NCI-H345 treated with DMSO at 0.1 percent for 48 hours (cell line): ENCODE data around the gene NEURL1B.
"Not testable (repeated sequence)": the region's sequence is repeated elsewhere in the genome, so short reads cannot be mapped to it uniquely, and the experiment has no call there.

Experiments used
- DNase-seq: peaks from one replicate; lab custom pipeline; 2025; ENCODE audit not compliant: unreplicated experiment; lab: John Stamatoyannopoulos, UW

NEURL1B gene

DNA sequence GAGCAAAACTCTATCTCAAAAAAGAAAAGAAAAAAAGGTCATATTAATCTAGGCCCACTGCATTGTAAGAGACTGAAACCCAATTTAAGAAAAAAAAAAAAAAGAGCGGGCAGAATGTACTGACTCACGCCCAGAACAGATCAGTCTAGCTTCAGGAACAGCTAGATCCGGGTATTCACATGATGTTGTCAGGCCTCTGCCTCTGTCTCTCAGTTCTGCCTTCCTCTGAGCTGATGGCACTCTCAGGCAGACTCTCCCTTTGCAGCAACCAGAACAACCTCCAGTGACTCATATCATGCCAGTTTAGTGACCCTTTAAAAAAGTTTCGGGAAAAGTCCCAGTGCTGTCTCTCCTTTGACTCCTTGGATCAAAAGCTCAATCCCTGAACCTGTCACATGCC, 53.0 kb downstream of the NEURL1B start:
- no peak for DNase-seq

DNA sequence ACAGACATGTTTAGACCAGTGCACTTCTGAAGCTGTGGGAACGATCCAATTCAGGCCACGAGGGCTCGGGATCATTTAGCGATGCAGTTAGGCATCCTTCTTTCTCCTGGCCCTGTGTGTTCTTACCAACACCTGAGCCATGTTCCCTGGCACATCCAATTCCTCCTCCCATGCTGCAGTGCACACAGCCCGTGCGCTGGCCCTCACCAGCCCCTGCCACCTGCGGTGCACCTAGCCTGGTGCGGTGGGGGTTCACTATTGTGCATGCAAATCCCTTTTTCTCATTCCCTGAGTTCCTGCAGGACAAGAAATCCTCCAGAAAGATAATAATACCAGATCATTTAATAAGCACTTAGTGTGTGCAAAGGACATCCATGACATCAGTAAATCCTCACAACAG, 53.5 kb downstream of the NEURL1B start:
- DNase-seq: no peak

DNA sequence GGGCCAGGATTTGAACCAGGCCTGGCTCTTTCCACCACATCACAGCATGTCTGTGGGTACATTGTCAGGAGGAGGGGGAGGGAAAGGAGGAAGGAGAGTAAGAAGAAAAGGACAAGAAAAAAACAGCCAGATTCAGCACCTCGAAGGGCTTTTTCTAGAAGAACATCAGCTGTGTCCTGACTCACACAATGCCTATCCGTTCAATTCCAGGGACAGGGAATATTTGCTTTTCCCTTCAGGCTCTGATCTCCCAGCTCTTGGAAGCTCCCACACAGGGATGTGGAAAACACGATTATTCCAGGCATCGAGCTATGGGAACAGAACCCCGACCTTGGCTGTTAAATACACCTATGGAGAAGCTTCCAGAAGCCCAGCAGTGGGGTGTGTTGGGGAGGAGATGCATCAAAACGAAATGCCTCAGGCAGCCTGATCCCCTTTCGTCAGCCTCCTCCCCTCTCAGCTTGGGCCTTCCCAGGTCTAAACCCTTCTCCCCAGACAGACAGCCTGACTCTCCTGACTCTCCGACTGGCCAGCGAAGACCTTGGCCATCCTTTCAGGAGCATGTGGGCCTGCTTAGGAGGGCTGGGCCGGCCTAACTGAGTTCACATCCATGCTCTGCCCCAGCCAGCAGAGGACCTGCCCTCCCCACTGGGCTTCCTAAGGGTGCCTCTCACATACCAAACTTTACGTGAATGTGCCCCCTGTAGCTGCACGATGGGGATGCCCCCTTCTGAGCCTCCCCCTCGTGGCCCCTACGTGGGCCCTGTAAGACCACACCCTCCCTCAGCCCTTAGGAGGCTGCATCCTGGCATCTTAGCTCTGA, 54.4 kb downstream of the NEURL1B start:
- DNase-seq: no peak

DNA sequence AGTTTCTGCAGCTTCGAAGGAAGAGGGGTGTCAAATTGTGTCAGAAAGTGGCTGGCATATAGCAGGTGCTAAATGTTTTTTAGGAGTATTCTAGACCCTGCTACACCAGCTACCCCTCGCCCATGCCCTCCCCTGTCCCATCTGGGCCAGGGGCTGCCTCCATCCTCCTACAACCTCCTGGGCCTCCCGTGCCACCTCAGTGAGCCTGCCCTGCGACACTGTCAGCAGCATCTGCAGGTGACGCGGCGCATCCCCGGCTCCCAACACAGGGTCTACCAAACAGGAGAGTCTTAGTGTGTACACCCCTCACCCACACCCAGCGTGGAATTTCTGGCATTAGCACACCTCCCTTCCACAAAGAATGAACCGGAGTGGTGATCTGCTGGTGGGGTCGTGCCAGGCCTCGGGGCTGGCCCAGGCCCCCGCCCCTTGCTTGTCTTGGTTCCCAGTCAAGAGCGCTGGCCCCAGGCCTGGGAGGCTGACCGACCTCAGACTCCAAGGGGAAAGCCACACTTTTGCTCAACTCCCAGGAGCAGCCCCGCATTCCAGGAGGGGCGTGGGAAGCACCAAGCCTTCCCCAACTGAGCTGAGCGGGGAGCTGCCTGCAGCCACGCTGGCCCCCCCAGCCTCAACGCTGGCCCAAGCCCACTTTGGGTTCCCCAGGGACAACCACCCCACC, 55.2 kb downstream of the NEURL1B start:
- DNase-seq: no peak

DNA sequence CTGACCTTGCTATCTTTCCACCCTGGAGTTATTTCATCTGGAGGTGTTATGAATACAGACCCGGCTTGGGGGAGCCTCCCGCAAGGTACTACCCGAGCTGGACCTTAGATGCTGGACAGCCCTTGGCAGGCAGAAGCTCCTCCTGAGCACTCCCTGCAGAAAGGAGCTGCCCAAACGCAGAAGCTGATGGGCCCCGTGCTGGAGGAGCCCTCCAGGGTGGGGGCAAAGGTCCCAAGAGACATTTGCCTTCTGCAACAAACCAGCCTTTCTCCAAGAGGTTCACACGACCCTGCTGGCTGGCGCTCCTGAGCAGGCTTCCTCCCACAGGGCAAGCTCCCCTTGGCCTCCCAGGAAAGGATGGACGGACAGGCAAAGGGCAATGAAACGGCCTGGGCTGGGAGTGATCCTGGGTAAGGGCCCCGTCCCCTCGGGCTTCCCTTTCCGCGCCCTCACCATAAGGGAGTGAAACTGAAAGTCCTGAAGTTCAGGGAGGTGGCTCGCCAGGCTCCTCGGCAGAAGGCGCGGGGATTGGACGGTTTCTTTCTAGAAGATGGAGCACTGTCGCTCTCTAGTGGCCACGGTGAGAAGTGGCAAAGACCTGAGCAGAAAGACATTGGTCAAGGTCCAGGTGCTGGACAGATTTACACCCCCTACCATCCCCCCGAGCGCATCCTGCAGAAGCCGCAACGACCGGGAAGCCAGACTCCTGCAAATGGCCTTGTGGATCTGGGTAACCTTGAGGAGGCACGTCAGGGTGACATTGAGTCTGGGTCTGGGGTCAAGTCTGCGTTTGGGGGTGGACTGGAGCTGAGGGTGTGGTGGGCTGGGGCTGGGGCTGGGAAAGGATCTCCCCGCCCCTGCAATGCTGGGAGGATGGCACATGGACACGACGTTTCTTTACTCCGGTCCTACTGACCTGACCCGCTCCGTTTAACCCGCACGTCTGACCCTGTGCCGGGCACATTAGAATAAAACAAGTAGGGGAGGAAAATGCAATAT, 56.4 kb downstream of the NEURL1B start:
- peak; percentile 90 for DNase-seq

DNA sequence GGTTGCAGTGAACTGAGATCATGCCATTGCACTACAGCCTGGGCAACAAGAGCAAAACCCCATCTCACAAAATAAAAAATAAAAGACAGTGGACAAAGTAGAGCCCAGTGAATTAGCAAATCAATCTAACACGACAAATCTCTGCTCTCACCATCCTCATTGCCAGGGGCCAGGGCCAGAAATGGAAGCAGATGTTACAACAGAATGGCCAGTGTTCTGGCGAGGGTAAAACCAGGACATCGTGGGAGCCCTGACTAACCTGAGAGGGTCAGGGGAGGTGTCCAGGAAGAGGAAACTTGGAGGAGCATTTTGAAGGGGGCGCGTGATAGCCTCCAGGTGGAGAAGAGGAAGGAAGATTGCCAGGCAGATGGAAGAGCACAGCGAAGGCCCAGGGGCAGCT, 58.4 kb downstream of the NEURL1B start:
- DNase-seq: no peak

DNA sequence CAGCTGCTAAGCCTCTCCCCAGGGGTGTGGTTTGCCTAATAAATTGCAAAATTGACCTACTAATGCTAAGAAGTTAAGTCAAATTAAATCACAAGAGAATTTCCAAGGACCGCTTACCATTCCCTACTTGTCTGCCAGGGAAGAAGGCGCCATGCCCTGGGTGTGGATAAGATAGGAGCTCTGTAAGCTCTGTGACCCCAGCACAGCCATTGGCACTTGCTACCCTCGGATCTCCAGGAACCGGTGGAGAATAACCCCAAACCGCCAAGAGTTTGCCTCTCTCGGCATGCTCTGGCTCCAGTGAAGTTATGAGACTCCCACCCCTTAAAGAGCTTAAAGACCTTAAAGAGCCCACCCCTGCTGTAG, 58.9 kb downstream of the NEURL1B start:
- DNase-seq: no peak

DNA sequence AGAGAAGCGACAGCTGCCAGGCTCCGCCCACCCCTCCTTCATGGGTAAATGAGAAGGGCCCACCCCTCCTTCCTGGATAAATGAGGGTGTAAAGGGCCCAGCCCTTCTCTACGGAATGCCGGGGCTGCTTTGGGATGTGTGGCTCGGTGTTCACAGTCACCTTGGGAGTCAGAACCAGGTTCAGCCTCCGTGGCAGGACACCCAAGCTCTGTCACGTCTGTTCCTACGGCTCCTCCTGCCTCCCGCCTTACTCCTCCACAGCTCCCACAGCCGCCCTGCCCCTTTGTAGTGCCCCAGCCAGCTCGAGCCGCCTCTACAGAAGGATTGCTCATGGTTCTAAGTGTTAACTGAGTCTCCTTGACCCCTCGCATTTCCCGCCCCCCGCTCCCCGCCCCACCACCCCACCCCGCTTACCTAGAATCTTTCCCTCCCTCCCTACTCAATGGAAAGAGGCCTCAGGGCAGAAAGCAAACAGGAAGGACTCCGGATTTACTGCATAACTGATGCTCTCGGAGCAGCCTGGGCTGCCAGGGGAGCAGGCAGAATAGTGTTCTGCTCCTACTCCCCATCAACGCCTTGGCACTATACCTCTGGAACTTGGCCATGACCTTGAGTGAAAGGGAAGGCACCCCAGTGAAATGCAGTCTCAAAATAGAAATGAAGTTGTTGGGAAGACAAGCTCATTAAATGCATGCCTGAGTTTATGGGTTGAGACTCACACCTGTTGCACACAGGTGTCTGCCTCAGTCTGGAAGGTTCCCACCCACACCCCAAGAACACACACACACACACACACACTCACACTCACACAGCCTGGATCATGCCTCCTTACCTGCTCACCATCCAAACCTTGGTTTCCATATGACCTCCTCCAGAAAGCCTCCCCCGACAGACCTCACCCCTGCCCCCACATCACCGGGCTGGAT, 59.6 kb downstream of the NEURL1B start:
- no peak for DNase-seq

DNA sequence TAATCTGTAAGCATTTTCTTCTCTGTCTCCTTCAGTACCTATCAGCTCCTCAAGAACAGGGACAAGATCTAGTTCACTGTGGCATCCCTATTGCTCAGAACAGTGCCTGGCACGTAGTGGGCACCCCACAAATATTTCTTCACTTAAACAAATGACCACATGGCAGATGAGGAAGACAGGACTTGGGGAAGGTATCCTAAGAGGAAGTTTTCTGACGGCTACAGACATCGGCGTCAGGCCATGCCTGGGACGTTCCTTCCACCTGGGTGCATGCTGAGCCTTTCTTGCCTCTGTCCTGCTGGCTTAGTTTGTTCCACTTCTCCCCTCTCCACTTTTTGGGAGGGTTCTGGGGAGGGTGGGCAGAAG, 60.2 kb downstream of the NEURL1B start:
- no peak for DNase-seq

DNA sequence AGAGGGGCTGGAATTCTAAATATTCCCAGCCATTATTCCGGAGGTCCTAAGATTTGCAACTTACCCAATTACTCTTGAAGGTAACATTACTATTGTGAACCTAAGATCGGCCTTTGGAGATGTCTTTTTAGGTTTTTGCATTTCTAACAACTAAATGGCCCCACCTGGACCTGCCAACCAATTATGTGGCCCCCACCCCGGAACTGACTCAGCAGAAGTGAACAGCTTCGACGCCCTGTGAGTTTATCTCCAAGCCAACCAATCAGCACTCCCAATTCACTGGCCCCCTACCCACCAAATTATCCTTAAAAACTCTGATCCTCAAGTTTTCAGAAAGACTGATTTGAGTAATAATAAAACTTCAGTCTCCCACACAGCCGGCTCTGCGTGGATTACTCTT, 62.9 kb downstream of the NEURL1B start:
- no peak for DNase-seq

DNA sequence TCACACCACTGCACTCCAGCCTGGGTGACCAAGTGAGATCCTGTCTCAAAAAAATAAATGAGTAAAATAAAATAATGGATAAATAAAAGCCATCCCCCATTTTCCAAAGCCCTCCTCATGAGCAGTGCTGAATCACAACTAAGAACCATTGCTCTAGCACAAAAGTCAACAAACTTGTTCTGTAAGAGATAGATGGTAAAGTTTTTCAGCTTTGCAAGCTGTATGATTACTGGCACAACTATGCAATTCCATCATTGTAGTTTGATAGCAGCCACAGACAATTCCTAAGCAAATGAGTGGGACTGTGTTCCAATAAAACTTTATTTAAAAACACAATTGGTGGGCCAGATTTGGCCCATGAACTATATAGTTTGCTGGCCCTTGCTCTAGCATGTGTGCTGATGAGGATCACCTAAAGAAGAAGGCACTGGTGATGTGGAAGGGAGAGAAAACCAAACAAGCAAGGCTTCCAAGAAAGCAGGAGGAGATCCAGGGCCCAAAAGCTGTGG, 64.6 kb downstream of the NEURL1B start:
- DNase-seq: no peak

DNA sequence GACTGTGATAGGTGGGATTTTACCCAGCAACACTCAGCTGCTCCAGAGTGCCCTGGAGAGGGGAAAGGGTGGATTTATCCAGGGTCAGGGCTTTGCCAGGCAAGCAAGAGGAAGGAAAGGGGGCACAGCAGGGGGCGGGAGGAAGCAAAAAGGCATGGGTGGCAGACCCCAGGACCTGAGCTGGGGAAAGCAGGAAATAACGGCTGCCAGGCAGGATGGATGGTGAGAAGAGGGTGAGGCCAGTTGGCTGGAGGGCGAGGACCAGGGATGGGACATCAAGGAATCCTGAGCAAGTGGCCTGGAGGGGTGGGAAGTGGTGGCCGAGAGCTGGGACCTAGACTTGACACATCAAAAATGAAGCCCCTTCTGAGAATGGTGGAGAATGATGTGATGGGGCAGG, 65.7 kb downstream of the NEURL1B start:
- no peak for DNase-seq

DNA sequence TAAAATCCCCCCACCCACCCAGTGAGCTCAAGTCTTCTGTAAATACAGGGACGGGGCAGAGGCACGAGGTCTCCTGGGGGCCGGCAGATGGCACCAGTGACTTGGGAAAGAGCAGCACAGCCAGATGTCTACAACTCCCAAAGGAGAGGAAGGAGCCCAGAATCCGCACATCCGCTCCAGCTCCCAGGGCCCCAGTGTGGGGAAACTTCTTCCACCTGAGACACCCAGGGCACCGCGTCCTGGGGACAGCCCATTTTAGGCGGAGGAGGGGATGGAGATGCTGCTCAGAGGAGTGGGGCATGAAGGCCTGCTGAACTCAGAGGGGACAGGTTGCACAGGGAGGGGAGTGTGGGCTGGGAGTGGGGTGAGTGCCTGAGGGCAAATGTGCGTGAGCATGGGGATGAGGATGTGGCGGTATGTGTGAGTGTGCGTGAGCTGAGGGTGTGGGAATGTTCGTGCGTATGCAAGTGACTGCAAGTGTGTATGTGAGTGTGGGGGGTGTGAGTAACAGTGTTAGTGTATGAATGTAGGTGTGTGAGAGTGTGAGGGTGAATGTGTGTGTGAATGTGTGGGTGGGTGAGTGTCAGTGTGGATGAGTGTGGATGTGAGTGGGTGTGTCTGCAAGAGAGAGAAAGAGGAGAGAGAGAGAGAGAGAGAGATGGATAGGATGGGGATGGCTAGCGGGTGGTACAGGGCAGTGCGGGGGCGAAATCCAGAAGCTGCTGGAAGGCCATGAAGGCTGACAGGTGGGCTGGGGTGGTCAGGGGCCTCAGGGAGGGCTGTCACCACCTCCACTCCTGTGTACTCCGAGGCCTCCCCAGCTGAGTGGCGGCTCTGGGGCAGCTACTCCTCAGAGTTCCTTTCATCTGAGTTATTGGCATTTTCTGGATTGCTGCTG, 66.5 kb downstream of the NEURL1B start:
- DNase-seq: peak; percentile 30

DNA sequence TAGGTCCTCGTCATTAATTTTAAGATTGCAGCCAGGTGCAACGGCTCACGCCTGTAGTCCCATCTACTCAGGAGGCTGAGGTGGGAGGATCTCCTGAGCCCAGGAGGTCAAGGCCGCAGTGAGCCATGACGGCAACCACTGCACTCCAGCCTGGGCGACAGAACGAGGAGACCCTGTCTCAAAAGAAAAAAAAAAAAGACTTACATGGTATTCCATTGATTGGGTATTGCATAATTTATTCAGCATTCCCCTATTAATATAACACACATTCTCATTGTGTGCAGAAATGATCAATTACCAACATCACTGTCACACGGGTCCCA, 67.1 kb downstream of the NEURL1B start:
- DNase-seq: no peak

DNA sequence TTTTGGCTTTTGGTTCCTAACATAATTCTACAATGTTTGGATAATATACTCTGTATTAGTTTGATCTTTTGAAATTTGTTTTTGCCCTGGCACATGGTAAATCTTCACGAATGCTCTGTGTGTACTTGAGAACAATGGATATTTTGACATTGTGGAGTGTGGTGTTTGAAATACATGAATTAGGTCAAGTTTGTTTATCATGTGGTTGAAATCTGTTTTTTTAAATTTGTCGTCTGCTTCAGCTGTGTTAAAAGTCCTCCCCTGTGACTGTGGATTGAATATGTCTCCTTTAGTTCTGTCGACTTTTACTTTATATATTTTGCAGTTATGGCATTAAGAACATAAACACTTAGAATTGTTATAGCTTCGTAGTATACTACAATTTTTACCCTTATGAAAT, 69.6 kb downstream of the NEURL1B start:
- DNase-seq: no peak

DNA sequence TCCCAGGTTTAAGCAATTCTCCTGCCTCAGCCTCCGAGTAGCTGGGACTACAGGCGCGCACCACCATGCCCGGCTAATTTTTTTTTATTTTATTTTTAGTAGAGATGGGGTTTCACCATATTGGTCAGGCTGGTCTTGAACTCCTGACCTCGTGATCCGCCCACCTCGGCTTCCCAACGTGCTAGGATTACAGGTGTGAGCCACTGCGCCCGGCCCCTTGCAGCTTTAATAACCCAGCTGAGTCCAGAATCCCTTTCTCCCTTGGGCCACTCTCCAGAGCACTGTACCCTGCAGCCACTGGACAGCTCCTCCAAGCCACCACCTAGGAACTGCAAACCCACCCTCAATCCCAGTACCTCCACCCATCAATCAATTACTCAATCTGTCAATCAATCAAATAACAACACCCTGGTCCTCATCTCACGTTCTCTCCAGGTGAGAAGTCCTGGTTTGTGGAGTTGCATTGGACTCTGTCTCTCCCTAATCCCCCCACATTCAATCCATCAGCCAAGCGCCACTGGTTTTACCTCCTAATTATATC, 70.3 kb downstream of the NEURL1B start:
- DNase-seq: not testable (repeated sequence)

DNA sequence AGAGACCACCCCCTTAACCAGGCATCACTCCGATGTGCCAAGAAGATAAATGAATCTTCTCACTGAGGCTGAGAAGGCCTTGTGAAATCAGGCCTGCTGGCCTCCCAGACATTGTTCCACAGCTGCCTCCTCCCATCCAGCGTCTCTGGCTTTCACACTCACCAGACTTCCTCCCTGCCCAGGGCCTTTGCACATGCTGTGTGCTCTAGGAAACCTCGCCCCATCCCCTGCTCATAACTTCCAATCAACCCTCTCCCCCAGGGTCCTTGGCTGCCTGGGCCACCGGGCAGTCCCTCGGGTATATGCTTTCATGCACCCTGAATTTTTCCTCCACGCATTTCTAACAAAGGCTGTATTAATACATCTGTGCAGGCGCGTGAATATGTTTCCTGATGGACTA, 71.5 kb downstream of the NEURL1B start:
- DNase-seq: no peak

DNA sequence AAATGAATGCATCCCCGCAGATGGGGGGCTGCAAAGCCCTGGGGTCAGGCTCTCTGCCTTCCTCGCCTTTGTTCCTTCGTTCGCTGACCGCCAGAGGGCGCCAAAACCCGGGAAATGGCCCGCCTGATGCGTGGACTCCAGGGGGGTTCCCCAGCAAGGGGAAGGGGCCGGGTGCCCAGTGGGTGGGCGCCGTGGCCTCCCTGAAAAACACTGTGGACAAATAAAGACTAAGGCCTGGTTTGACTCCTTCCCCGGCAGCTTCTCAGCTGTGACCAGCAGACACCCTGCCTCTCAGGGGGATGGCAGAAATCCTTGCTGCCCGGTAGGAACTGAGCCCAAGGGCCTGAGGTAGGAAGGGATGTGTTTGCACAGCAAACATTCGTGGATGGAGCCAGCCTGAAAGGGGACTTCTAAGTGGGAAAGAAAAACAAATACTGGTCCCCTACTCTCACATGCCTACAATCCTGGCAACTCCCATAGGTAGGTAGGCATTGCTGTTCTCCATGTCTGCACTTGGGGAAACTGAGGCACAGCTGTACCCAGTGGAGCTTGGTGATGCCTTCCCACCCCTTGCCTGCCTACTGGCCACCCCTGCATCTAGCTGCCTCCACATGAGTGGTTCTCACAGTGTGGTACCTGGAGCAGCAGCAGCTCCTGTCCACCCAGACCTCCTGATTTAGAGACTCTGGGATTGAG, 72.2 kb downstream of the NEURL1B start:
- DNase-seq: peak; percentile 46
